HCT116 (cell line): ENCODE data around the gene ITGAL. TPM values are rescaled to one million over a fixed set of nuclear protein-coding genes. Genes with fewer than 3 reads are reported as not detected.

Experiments used
- ATAC-seq: fragments of 200-7000 bp; cut with Tn5 transposase; 2 replicates; pipeline ENCODE4 v1.9.1; 2020; ENCODE audit warnings: mild to moderate bottlenecking, moderate library complexity
- BruUV-seq: library from RNA; stranded (reverse); fragments of 400-500 nt; replicated peaks from 2 replicates; lab custom pipeline; 2021; lab: Mats Ljungman, UMichigan
- CTCF ChIA-PET: fragments of 300-600 bp; sonication (Branson Sonifier 250); formaldehyde crosslinking; loops from one replicate; lab custom pipeline; 2021; ENCODE audit warnings: antibody characterized with exemption; lab: Charles Lee
- POLR2A ChIA-PET: fragments of 300-600, 350-600 bp; sonication (Branson Sonifier 250); formaldehyde crosslinking; loops from one replicate; lab custom pipeline; 2021; ENCODE audit warnings: antibody characterized with exemption; lab: Charles Lee
- RAD21 ChIA-PET, 2 experiments: fragments of 300-600 bp; sonication (Branson Sonifier 250); formaldehyde crosslinking; loops; one replicate each; lab custom pipeline; 2023; ENCODE audit warnings: low total read pairs in 2 of 2; ENCODE audit not compliant: uncharacterized antibody in 2 of 2, unreplicated experiment in 2 of 2, low non-redundant PET in 1 of 2; lab: Charles Lee
- DNase-seq: peaks from one replicate; pipeline ENCODE4 v3.0.0-alpha.2; 2010; ENCODE audit warnings: low read depth, low spot score
- H2AFZ ChIP-seq: fragments of 200-600 bp; shearing (Covaris generic), sonication (generic); 2 replicates; pipeline ENCODE4 v1.6.1; 2017; ENCODE audit warnings: low read depth, mixed run types, mixed read lengths, antibody characterized with exemption, low read length; ENCODE audit not compliant: poor library complexity, severe bottlenecking
- H3K27ac ChIP-seq: 2 replicates; pipeline ENCODE4 v1.5.1; 2012; ENCODE audit warnings: low read depth, low read length
- H3K27me3 ChIP-seq: fragments of 200-600 bp; sonication (generic); 2 replicates; pipeline ENCODE4 v1.6.1; 2016; ENCODE audit warnings: mixed run types, low read length, mixed read lengths; ENCODE audit not compliant: insufficient read depth
- H3K36me3 ChIP-seq, 2 experiments: fragments of 200-500 bp in 1 of 2; fragments of 200-600 bp in 1 of 2; sonication (Bioruptor generic) in 1 of 2; sonication (generic) in 1 of 2; 2 replicates each; pipeline versions ENCODE4 v1.5.1 to v1.6.1; 2014 to 2016; ENCODE audit warnings: low read length in 2 of 2, inconsistent platforms in 1 of 2, mixed read lengths in 1 of 2, mixed run types in 1 of 2; ENCODE audit not compliant: insufficient read depth in 2 of 2, control insufficient read depth in 1 of 2
- H3K4me1 ChIP-seq, 2 experiments: fragments of 200-600 bp in 1 of 2; sonication (generic) in 1 of 2; 2 replicates each; pipeline versions ENCODE4 v1.5.1 to v1.6.1; 2012 to 2017; ENCODE audit warnings: low read length in 2 of 2, inconsistent platforms in 1 of 2, mild to moderate bottlenecking in 1 of 2, mixed read lengths in 1 of 2, mixed run types in 1 of 2, moderate library complexity in 1 of 2; ENCODE audit not compliant: insufficient read depth in 2 of 2, control insufficient read depth in 1 of 2
- H3K4me2 ChIP-seq: fragments of 200-600 bp; sonication (generic); 2 replicates; pipeline ENCODE4 v1.6.1; 2017; ENCODE audit warnings: mixed run types, low read length, mixed read lengths
- H3K4me3 ChIP-seq, 2 experiments: fragments of 200-600 bp in 1 of 2; sonication (generic) in 1 of 2; replicated peaks in 1 of 2; 2 replicates each; pipeline ENCODE4 v1.5.1; 2011 to 2016; ENCODE audit warnings: low read length in 2 of 2, control low read depth in 1 of 2, low read depth in 1 of 2, mild to moderate bottlenecking in 1 of 2, mixed read lengths in 1 of 2, mixed run types in 1 of 2
- H3K79me2 ChIP-seq: fragments of 200-600 bp; sonication (generic); 2 replicates; pipeline ENCODE4 v1.6.1; 2017; ENCODE audit warnings: mild to moderate bottlenecking, mixed run types, low read length, moderate library complexity, mixed read lengths; ENCODE audit not compliant: insufficient read depth
- H3K9ac ChIP-seq: fragments of 200-600 bp; sonication (generic); 2 replicates; pipeline ENCODE4 v1.6.1; 2016; ENCODE audit warnings: low read length, mixed read lengths
- H3K9me2 ChIP-seq: fragments of 200-600 bp; sonication (generic), shearing (Covaris generic); 2 replicates; pipeline ENCODE4 v1.6.1; 2017; ENCODE audit warnings: mixed run types, mild to moderate bottlenecking, moderate library complexity; ENCODE audit not compliant: insufficient read depth
- H3K9me3 ChIP-seq, 2 experiments: fragments of 200-500 bp in 1 of 2; fragments of 200-600 bp in 1 of 2; sonication (Bioruptor generic) in 1 of 2; sonication (generic) in 1 of 2; 2 replicates each; pipeline ENCODE4 v1.6.1; 2014 to 2017; ENCODE audit warnings: low read length in 2 of 2, mixed read lengths in 2 of 2, inconsistent platforms in 1 of 2, low read depth in 1 of 2, mild to moderate bottlenecking in 1 of 2, mixed run types in 1 of 2, moderate library complexity in 1 of 2; ENCODE audit not compliant: control insufficient read depth in 1 of 2, insufficient read depth in 1 of 2
- H4K20me1 ChIP-seq: fragments of 200-600 bp; sonication (generic), shearing (Covaris generic); 2 replicates; pipeline ENCODE4 v1.6.1; 2017; ENCODE audit warnings: mixed run types, mild to moderate bottlenecking, moderate library complexity; ENCODE audit not compliant: insufficient read depth
- CEBPB ChIP-seq: IDR thresholded peaks from 2 replicates; pipeline ENCODE4 v1.6.1; 2012; ENCODE audit warnings: low read depth
- CTCF ChIP-seq, 3 experiments: fragments of 200-600 bp in 1 of 3; sonication (generic) in 1 of 3; IDR thresholded peaks in 2 of 3; conservative IDR thresholded peaks in 1 of 3; 2 replicates each; pipeline ENCODE4 v1.5.1; 2012 to 2017; ENCODE audit warnings: low read depth in 2 of 3, low read length in 2 of 3, antibody characterized with exemption in 1 of 3, borderline replicate concordance in 1 of 3, control low read depth in 1 of 3, mild to moderate bottlenecking in 1 of 3, mixed read lengths in 1 of 3, mixed run types in 1 of 3, moderate library complexity in 1 of 3; ENCODE audit not compliant: insufficient read depth in 1 of 3
- ELF1 ChIP-seq: IDR thresholded peaks from 2 replicates; pipeline ENCODE4 v1.6.1; 2012; ENCODE audit warnings: low read depth, borderline replicate concordance
- EZH2 ChIP-seq: fragments of 200-600 bp; sonication (generic); IDR thresholded peaks from 2 replicates; pipeline ENCODE4 v1.6.1; 2017; ENCODE audit warnings: antibody characterized with exemption, mixed run types
- FOSL1 ChIP-seq: IDR thresholded peaks from 2 replicates; pipeline ENCODE4 v1.6.1; 2012; ENCODE audit warnings: low read depth
- JUND ChIP-seq: IDR thresholded peaks from 2 replicates; pipeline ENCODE4 v1.6.1; 2012
- POLR2A ChIP-seq: IDR thresholded peaks from 2 replicates; pipeline ENCODE4 v1.7.0; 2011; ENCODE audit warnings: borderline replicate concordance; ENCODE audit not compliant: insufficient read depth, insufficient read length; ENCODE audit errors: extremely low read depth
- POLR2AphosphoS5 ChIP-seq: IDR thresholded peaks from 2 replicates; pipeline ENCODE4 v1.6.1; 2011; ENCODE audit warnings: mild to moderate bottlenecking, low read depth, low read length, moderate library complexity
- ZNF274 ChIP-seq: fragments of 200-500 bp; sonication (Bioruptor generic); IDR thresholded peaks from 2 replicates; pipeline ENCODE4 v1.6.1; 2014; ENCODE audit warnings: mild to moderate bottlenecking, low read depth, low read length, inconsistent platforms
- intact Hi-C: fragments of 100-400 bp; cut with micrococcal nuclease; formaldehyde crosslinking; loops from 2 replicates; pipeline ENCODE4 v1.10.0; 2022
- total RNA-seq: library from RNA; stranded (reverse); gene quantifications from one replicate; pipeline ENCODE4 v1.2.1, GENCODE V29; 2021; ENCODE audit not compliant: unreplicated experiment
- TF ChIP-seq, protein P1 (sequence below): IDR thresholded peaks from 2 replicates; pipeline ENCODE4 v1.6.1; 2011; ENCODE audit warnings: mild to moderate bottlenecking, low read length, moderate library complexity; ENCODE audit not compliant: insufficient replicate concordance; ENCODE audit errors: extremely low read depth

The ITGAL gene
- total RNA-seq, 1 experiment from 2014 or later = 1.4 TPM

DNA sequence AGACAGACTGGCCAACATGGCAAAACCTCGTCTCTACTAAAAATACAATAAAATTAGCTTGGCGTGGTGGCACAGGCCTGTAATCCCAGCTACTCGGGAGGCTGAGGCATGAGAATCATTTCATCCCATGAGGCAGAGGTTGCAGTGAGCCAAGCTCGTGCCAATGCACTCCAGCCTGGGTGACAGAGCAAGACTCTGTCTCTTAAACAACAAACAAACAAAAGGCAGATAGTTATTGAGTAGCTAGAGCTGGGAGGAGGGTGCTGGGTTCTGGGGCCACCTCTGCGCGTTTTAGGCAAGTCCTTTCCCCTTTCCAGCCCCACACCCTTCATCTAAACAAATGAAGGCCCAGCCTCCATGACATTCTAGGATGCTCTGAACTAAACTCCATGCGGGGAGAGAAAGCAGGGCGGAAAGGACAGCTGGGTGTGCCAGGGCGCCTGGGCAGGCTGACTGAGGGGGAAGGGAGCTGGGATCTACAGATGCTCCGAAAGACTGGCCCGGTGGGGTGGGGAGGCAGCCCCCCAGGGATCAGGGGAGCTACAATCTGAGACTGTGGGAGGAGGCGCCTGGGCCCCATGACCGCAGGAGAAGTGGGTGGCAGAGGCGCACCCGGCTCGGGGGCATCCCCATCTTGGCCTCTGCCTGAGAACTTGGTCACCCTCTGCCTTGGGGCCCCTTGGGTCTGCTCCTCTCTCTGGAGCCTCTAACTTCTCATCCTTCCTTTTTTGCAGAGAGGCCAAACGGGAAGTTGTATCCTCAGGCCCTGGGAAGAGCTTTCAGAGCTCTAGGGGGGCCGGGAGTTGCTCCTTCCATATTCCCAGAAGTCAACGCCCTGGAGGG lies 910 bp downstream of the ITGAL start:
- H3K9me3 ChIP-seq = no peaks in the 10 kb centered on the region
- ChIA-PET RAD21 (no interaction called here), POLR2A (no interaction called here), CTCF (no interaction called here)
- no peak for ATAC-seq
- intact Hi-C loops = no loop called here
- no TSS peak for BruUV-seq
- TF ChIP-seq POLR2AphosphoS5 (no peak), ELF1 (no peak), EZH2 (no peak), CEBPB (no peak), JUND (no peak), ZNF274 (no peak), FOSL1 (no peak), CTCF (IDR thresholded peaks at IDR 0.05 in 2 of 3, conservative IDR thresholded peaks at IDR 0.05 in 1 of 3; ENCODE audit: borderline replicate concordance in 1 of 3, insufficient read depth in 1 of 3, low read depth in 2 of 3, low read length in 2 of 3) (no peak), POLR2A (no peak)
- TF ChIP-seq, protein P1, sequence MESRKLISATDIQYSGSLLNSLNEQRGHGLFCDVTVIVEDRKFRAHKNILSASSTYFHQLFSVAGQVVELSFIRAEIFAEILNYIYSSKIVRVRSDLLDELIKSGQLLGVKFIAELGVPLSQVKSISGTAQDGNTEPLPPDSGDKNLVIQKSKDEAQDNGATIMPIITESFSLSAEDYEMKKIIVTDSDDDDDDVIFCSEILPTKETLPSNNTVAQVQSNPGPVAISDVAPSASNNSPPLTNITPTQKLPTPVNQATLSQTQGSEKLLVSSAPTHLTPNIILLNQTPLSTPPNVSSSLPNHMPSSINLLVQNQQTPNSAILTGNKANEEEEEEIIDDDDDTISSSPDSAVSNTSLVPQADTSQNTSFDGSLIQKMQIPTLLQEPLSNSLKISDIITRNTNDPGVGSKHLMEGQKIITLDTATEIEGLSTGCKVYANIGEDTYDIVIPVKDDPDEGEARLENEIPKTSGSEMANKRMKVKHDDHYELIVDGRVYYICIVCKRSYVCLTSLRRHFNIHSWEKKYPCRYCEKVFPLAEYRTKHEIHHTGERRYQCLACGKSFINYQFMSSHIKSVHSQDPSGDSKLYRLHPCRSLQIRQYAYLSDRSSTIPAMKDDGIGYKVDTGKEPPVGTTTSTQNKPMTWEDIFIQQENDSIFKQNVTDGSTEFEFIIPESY = no peak
- H2AFZ ChIP-seq = no peak overlapping the region
- H3K4me2 ChIP-seq = no peak overlapping the region
- H3K79me2 ChIP-seq = no peaks in the 10 kb centered on the region
- no peak overlapping the region for H3K27ac ChIP-seq
- H3K36me3 ChIP-seq = no peaks in the 10 kb centered on the region
- H3K4me1 ChIP-seq = no peaks in the 10 kb centered on the region
- no peak overlapping the region for H3K9ac ChIP-seq
- no peak overlapping the region for H3K4me3 ChIP-seq
- no peaks in the 10 kb centered on the region for H3K9me2 ChIP-seq
- 0 out of 2 replicates have a peak, but pooled peaks cover 5% of the 10 kb centered on the region for H3K27me3 ChIP-seq
- no peaks in the 10 kb centered on the region for H4K20me1 ChIP-seq
- DNase-seq = no peak
